ENCODE measurements around the gene CDH5. TPM values are rescaled to one million over a fixed set of nuclear protein-coding genes. Genes with fewer than 3 reads are reported as not detected.

CDH5 gene
- total RNA-seq, 1 experiment from 2014 or later: 0.25 TPM

DNA sequence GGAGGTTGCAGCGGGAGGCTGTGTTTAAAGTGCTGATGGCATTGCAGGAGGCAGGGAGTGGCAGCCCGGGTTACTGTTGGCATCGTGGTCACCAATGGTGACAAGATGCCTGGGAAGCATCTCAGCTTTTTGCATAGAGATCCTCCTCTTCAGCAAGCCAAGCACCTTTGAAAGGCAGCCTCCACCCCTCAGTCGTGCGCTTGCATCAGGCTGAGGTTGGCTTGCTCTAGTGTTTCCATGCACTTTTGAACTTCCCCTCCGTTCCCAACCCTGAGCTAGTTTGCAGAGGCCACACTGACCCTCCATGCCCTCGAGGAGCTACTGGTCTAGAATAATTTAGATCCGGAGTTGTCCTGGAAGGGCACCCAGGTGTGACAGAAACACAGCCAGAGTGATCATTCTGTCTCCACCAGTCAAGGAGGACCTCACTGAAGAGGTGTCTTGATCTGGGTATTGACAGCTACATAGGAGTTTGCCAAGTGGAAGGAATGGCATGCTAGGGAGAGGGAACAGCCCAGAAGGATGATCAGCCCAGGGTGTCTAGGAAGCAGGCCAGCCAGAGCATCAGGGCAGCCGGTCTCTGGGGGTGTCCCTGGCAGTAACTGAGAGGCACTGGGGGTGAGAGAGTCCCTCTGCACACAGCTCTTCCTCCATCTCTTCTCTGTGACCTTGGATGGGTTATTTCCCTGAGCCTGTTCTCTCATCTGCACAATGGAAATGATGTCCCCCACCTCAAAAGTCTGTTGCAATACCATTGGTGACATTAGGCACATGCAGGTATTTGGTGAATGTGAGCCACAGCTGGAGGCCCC is 68.3 kb downstream of the CDH5 start:
- H3K4me3 Mint-ChIP-seq (ENCODE audit: unreplicated experiment): no peak overlapping the region
- Histone ChIP-seq H3K9me3 (no peaks in the 10 kb centered on the region), H3K27me3 (replicated peaks; ENCODE audit: control insufficient read depth, insufficient read depth, low read length) (no peaks in the 10 kb centered on the region), H3K36me3 (ENCODE audit: control insufficient read depth, insufficient read depth, low read length) (no peaks in the 10 kb centered on the region), H3K4me1 (no peaks in the 10 kb centered on the region), H3K4me3 (ENCODE audit: low read depth, low read length) (no peak overlapping the region)
- H3K36me3 Mint-ChIP-seq (ENCODE audit: insufficient read depth, unreplicated experiment): no peaks in the 10 kb centered on the region
- TF ChIP-seq, protein P1, sequence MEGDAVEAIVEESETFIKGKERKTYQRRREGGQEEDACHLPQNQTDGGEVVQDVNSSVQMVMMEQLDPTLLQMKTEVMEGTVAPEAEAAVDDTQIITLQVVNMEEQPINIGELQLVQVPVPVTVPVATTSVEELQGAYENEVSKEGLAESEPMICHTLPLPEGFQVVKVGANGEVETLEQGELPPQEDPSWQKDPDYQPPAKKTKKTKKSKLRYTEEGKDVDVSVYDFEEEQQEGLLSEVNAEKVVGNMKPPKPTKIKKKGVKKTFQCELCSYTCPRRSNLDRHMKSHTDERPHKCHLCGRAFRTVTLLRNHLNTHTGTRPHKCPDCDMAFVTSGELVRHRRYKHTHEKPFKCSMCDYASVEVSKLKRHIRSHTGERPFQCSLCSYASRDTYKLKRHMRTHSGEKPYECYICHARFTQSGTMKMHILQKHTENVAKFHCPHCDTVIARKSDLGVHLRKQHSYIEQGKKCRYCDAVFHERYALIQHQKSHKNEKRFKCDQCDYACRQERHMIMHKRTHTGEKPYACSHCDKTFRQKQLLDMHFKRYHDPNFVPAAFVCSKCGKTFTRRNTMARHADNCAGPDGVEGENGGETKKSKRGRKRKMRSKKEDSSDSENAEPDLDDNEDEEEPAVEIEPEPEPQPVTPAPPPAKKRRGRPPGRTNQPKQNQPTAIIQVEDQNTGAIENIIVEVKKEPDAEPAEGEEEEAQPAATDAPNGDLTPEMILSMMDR (IDR thresholded peaks at IDR 0.05; ENCODE audit: insufficient read depth in 1 of 2, low read depth in 1 of 2, low read length in 1 of 2, severe bottlenecking in 1 of 2, unreplicated experiment in 1 of 2): no peak
- BruUV-seq (replicated peaks): no TSS peak
- intact Hi-C loops (cut with micrococcal nuclease; ENCODE audit: unreplicated experiment): no loop called here
- CTCF ChIA-PET: interaction anchor here (0.9 to 1.0 kb wide), 2 partner anchors 9 kb away, joined by 3 to 6 read pairs; no protein-coding TSS in a partner anchor
- peaks cover 15% of the 10 kb centered on the region for H3K27me3 Mint-ChIP-seq (ENCODE audit: insufficient read depth, unreplicated experiment)
- no peaks in the 10 kb centered on the region for H3K4me1 Mint-ChIP-seq (ENCODE audit: low read depth, unreplicated experiment)
- POLR2A ChIA-PET: no interaction called here
- no peak overlapping the region for H3K27ac Mint-ChIP-seq (ENCODE audit: unreplicated experiment)
- no peak for DNase-seq
- no peaks in the 10 kb centered on the region for H3K9me3 Mint-ChIP-seq (ENCODE audit: unreplicated experiment)

DNA sequence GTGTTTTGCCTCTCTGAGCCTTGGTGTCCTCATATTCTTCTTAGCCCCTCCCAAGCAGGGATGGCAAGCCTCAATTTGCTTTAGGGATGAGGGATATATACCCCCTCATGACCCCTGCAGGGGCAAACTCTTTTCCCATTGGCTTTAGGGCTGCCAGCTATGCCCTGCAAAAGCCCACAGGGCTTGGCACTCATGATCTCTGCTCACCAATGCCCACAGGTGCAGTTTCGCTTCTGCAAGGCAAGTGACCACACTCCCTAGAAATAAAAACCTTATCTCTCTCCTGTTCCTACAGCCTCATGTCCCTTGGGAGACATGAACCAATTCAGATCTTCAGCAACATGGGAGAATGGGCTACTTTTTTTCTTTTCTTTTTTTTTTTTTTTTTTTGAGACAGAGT is 69.4 kb downstream of the CDH5 start:
- Histone ChIP-seq H3K4me3 (ENCODE audit: low read depth, low read length) (no peak overlapping the region), H3K36me3 (ENCODE audit: control insufficient read depth, insufficient read depth, low read length) (no peaks in the 10 kb centered on the region), H3K27me3 (replicated peaks; ENCODE audit: control insufficient read depth, insufficient read depth, low read length) (no peaks in the 10 kb centered on the region), H3K9me3 (no peaks in the 10 kb centered on the region), H3K4me1 (no peaks in the 10 kb centered on the region)
- ChIA-PET POLR2A (no interaction called here), CTCF (no interaction called here)
- Mint-ChIP-seq H3K27ac (ENCODE audit: unreplicated experiment) (no peak overlapping the region), H3K4me1 (ENCODE audit: low read depth, unreplicated experiment) (no peaks in the 10 kb centered on the region), H3K4me3 (ENCODE audit: unreplicated experiment) (no peak overlapping the region), H3K9me3 (ENCODE audit: unreplicated experiment) (no peaks in the 10 kb centered on the region), H3K36me3 (ENCODE audit: insufficient read depth, unreplicated experiment) (no peaks in the 10 kb centered on the region), H3K27me3 (ENCODE audit: insufficient read depth, unreplicated experiment) (peaks cover 17% of the 10 kb centered on the region)
- BruUV-seq (replicated peaks): no TSS peak
- intact Hi-C loops (cut with micrococcal nuclease; ENCODE audit: unreplicated experiment): no loop called here
- TF ChIP-seq, protein P1 (IDR thresholded peaks at IDR 0.05; ENCODE audit: insufficient read depth in 1 of 2, low read depth in 1 of 2, low read length in 1 of 2, severe bottlenecking in 1 of 2, unreplicated experiment in 1 of 2): no peak
- DNase-seq: no peak

DNA sequence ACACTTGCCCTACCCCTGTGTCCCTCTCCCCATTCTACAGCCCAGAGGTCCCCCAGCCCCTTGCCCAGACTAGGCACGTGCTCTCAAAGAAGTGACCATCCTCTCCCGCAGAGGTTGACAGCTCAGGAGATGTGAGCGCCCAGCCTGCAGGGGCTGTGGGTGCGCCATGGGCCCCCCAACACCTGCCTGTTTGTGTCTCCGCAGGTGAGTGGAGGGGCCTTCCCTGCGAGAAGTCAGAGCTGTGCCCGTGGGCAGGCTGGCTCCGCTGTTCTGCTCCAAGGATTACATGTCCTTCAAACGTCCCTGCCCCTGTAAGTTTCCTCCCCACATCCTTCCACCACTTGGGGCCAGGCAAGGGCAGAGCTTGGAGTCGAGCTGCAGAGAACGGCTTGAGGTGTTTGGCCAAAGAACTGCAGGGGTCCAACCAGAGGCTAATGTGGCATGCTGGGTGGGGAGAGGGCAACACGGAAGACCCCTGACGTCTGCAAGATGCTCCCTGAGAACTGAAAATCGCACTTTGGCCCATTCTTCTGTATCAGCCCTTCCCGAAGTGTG is 71.0 kb downstream of the CDH5 start:
- Mint-ChIP-seq H3K27ac (ENCODE audit: unreplicated experiment) (no peak overlapping the region), H3K27me3 (ENCODE audit: insufficient read depth, unreplicated experiment) (peaks cover 11% of the 10 kb centered on the region), H3K36me3 (ENCODE audit: insufficient read depth, unreplicated experiment) (no peaks in the 10 kb centered on the region), H3K4me3 (ENCODE audit: unreplicated experiment) (no peak overlapping the region), H3K4me1 (ENCODE audit: low read depth, unreplicated experiment) (no peaks in the 10 kb centered on the region), H3K9me3 (ENCODE audit: unreplicated experiment) (no peaks in the 10 kb centered on the region)
- no peaks in the 10 kb centered on the region for H3K36me3 ChIP-seq (ENCODE audit: control insufficient read depth, insufficient read depth, low read length)
- H3K27me3 ChIP-seq (replicated peaks; ENCODE audit: control insufficient read depth, insufficient read depth, low read length): no peaks in the 10 kb centered on the region
- ChIA-PET POLR2A (no interaction called here), CTCF (no interaction called here)
- no peaks in the 10 kb centered on the region for H3K4me1 ChIP-seq
- intact Hi-C loops (cut with micrococcal nuclease; ENCODE audit: unreplicated experiment): no loop called here
- H3K9me3 ChIP-seq: no peaks in the 10 kb centered on the region
- TF ChIP-seq, protein P1 (IDR thresholded peaks at IDR 0.05; ENCODE audit: insufficient read depth in 1 of 2, low read depth in 1 of 2, low read length in 1 of 2, severe bottlenecking in 1 of 2, unreplicated experiment in 1 of 2): no peak
- no peak overlapping the region for H3K4me3 ChIP-seq (ENCODE audit: low read depth, low read length)
- no peak for DNase-seq
- BruUV-seq (replicated peaks): no TSS peak
